Osteoblast (primary cell): ENCODE data around the gene MBTPS1. TPM values are rescaled to one million over a fixed set of nuclear protein-coding genes. Genes with fewer than 3 reads are reported as not detected.

ENCODE experiments used
- DNase-seq: peaks from one replicate; pipeline ENCODE4 v3.0.0; 2011; ENCODE audit warnings: low spot score, mixed read lengths; ENCODE audit not compliant: insufficient read length; ENCODE audit errors: missing footprints
- H2AFZ ChIP-seq: 2 replicates; pipeline ENCODE4 v1.6.0; 2011; ENCODE audit warnings: mild to moderate bottlenecking, low read length
- H3K27ac ChIP-seq: 2 replicates; pipeline ENCODE4 v1.5.1; 2011; ENCODE audit warnings: mild to moderate bottlenecking, low read depth, low read length, moderate library complexity
- H3K27me3 ChIP-seq: 2 replicates; pipeline ENCODE4 v1.6.0; 2012; ENCODE audit warnings: mild to moderate bottlenecking, control low read depth, inconsistent platforms, low read length, moderate library complexity; ENCODE audit not compliant: insufficient read depth
- H3K36me3 ChIP-seq: 2 replicates; pipeline ENCODE4 v1.5.1; 2011; ENCODE audit warnings: mild to moderate bottlenecking, low read length, control low read depth, moderate library complexity; ENCODE audit not compliant: insufficient read depth
- H3K4me1 ChIP-seq: 2 replicates; pipeline ENCODE4 v1.5.1; 2011; ENCODE audit warnings: mild to moderate bottlenecking, low read length, control low read depth, moderate library complexity; ENCODE audit not compliant: insufficient read depth
- H3K4me2 ChIP-seq: 2 replicates; pipeline ENCODE4 v1.6.0; 2011; ENCODE audit warnings: mild to moderate bottlenecking, low read length; ENCODE audit not compliant: insufficient read depth
- H3K4me3 ChIP-seq: fragments of 200-600 bp; sonication (generic); 3 replicates; pipeline ENCODE4 v1.5.1; 2012; ENCODE audit warnings: mild to moderate bottlenecking, low read length, inconsistent platforms; ENCODE audit not compliant: insufficient read depth
- H3K79me2 ChIP-seq: 2 replicates; pipeline ENCODE4 v1.6.0; 2012; ENCODE audit warnings: mild to moderate bottlenecking, low read length, control low read depth, inconsistent platforms; ENCODE audit not compliant: insufficient read depth
- H3K9me3 ChIP-seq: 2 replicates; pipeline ENCODE4 v1.5.1; 2011; ENCODE audit warnings: low read depth, low read length, control low read depth
- H4K20me1 ChIP-seq: 2 replicates; pipeline ENCODE4 v1.6.0; 2012; ENCODE audit warnings: mild to moderate bottlenecking, low read length, control low read depth; ENCODE audit not compliant: insufficient read depth
- total RNA-seq: library from RNA; depleted of rRNA; stranded (reverse); fragments of >200 nt; gene quantifications from 2 replicates; pipeline ENCODE4 v1.2.3, GENCODE V29; 2012
- TF ChIP-seq, protein P1 (sequence below): IDR thresholded peaks from 2 replicates; pipeline ENCODE4 v1.5.1; 2011; ENCODE audit warnings: mild to moderate bottlenecking, low read depth, low read length, moderate library complexity; ENCODE audit errors: extremely low read depth

The MBTPS1 gene
- total RNA-seq, 1 donor: 114 TPM

DNA sequence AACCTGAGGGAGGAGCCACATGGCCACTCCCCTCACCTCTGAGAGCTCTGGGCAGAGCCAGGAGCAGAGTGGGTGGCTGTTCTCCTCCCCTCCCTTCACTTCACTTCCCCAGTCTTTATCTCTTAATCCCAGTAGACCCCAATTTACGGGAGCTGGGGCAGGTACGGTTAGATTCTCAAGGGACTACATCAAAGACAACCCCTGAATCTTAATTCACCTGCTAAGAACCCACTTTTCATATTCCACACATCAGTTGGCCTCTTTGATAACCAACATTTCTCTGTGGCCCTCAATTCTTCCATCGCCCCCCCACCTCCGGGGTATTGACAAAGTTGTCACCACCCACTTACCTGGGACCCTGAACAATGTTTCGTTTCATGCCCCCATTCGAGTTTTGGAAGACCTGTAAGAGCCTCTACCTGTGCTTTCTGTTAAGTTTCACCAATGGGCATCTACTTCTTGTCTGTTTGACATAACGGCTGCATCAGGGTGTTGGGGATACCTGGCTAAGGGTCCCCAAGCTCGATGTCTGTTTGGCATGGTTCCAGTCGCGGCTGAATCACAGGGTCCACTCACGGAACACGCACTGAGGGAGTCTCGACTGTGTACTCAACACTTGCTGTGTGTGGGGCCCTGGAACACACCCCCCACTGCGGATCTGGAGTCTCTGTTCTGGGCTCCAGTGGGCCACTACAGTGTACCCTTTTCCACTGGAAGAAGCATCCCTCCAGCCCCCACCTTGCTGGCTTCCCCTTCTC is 102.0 kb downstream of the MBTPS1 start:
- H2AFZ ChIP-seq: no peak overlapping the region
- TF ChIP-seq, protein P1, sequence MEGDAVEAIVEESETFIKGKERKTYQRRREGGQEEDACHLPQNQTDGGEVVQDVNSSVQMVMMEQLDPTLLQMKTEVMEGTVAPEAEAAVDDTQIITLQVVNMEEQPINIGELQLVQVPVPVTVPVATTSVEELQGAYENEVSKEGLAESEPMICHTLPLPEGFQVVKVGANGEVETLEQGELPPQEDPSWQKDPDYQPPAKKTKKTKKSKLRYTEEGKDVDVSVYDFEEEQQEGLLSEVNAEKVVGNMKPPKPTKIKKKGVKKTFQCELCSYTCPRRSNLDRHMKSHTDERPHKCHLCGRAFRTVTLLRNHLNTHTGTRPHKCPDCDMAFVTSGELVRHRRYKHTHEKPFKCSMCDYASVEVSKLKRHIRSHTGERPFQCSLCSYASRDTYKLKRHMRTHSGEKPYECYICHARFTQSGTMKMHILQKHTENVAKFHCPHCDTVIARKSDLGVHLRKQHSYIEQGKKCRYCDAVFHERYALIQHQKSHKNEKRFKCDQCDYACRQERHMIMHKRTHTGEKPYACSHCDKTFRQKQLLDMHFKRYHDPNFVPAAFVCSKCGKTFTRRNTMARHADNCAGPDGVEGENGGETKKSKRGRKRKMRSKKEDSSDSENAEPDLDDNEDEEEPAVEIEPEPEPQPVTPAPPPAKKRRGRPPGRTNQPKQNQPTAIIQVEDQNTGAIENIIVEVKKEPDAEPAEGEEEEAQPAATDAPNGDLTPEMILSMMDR: no peak
- H4K20me1 ChIP-seq: no peaks in the 10 kb centered on the region
- no peaks in the 10 kb centered on the region for H3K4me1 ChIP-seq
- no peaks in the 10 kb centered on the region for H3K27me3 ChIP-seq
- no peak overlapping the region for H3K4me2 ChIP-seq
- no peaks in the 10 kb centered on the region for H3K79me2 ChIP-seq
- DNase-seq: no peak
- H3K4me3 ChIP-seq: no peak overlapping the region
- H3K36me3 ChIP-seq: no peaks in the 10 kb centered on the region
- no peaks in the 10 kb centered on the region for H3K9me3 ChIP-seq
- no peak overlapping the region for H3K27ac ChIP-seq

DNA sequence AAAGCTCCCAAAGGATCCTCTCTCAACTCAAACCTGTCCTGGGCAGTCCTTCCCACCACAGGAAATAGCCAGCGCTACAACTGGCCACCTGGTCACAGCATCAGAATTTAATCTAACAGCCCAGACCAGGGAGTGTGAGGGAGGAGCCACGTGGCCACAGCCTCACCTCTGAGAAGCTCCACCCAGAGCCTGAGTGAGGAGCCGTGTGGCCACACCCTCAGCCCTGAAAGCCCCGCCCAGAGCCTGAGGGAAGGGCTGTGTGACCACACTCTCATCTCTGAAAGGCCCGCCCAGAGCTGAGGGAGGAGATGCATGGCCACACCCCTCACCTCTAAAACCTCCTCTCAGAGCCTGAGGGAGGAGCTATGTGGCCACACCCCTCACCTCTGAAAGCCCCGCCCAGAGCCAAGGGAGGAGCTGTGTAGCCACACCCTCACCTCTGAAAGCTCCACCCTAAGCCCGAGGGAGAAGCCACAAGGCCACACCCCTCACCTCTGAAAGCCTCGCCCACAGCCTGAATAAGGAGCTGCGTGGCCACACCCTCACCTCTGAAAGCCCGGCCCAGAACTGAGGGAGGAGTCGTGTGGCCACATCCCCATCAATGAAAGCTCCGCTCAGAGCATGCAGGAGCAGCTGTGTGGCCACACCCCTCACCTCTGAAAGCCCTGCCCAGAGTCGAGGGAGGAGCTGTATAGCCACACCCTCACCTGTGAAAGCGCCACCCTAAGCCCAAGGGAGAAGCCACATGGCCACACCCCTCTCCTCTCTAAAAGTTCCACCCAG is 102.8 kb downstream of the MBTPS1 start:
- H3K79me2 ChIP-seq: no peaks in the 10 kb centered on the region
- no peak overlapping the region for H3K27ac ChIP-seq
- H3K27me3 ChIP-seq: peaks cover 3% of the 10 kb centered on the region
- no peak overlapping the region for H3K4me2 ChIP-seq
- no peak overlapping the region for H3K4me3 ChIP-seq
- H3K9me3 ChIP-seq: no peaks in the 10 kb centered on the region
- no peaks in the 10 kb centered on the region for H4K20me1 ChIP-seq
- TF ChIP-seq, protein P1: no peak
- H3K4me1 ChIP-seq: no peaks in the 10 kb centered on the region
- H2AFZ ChIP-seq: no peak overlapping the region
- H3K36me3 ChIP-seq: no peaks in the 10 kb centered on the region
- peak; percentile 77 for DNase-seq

DNA sequence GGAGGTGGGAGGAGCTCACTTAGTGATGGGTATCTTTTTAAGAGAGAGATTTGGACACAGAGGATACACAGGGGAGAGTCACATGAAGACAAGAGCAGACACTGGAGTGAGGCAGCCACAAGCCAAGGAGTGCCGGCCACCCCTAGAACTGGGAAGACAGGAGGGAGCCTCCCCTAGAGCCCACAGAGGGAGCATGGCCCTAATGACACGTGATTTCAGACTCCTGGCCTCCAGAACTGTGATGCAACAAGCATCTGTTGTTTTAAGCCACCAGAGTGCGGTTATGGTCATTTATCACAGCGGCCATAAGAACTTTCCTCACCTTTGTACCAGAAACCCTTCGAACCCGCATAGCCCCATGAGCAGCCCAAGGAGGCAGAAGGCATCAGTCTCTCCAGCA is 107.5 kb downstream of the MBTPS1 start:
- peaks cover 4% of the 10 kb centered on the region for H3K27me3 ChIP-seq
- no peaks in the 10 kb centered on the region for H3K36me3 ChIP-seq
- H3K4me2 ChIP-seq: no peak overlapping the region
- H3K27ac ChIP-seq: no peak overlapping the region
- no peaks in the 10 kb centered on the region for H3K9me3 ChIP-seq
- H3K79me2 ChIP-seq: no peaks in the 10 kb centered on the region
- no peak overlapping the region for H3K4me3 ChIP-seq
- no peak for DNase-seq
- H4K20me1 ChIP-seq: no peaks in the 10 kb centered on the region
- no peaks in the 10 kb centered on the region for H3K4me1 ChIP-seq
- no peak overlapping the region for H2AFZ ChIP-seq
- TF ChIP-seq, protein P1: no peak

DNA sequence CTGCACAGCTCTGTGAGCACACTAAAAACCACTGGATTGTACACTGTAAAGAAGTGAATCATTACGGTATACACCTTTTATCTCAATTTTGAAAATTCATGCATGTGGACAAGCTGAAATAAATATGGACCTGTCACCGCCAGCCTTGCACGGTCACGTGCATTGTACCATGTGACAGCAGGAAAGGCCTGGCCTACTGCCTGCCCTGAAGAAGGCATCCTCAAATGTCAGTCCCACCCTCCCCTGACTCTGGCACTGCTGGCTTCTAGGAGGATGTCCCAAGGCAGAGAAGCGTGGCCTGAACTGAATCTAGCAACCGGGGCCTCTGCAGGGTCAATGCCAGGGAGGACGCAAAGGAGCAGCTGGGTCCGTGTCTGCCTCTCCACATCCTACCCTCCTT is 108.8 kb downstream of the MBTPS1 start:
- H3K4me1 ChIP-seq: no peaks in the 10 kb centered on the region
- no peak overlapping the region for H2AFZ ChIP-seq
- H3K36me3 ChIP-seq: no peaks in the 10 kb centered on the region
- no peaks in the 10 kb centered on the region for H3K79me2 ChIP-seq
- no peaks in the 10 kb centered on the region for H3K9me3 ChIP-seq
- DNase-seq: no peak
- TF ChIP-seq, protein P1: no peak
- no peak overlapping the region for H3K4me2 ChIP-seq
- H4K20me1 ChIP-seq: no peaks in the 10 kb centered on the region
- no peak overlapping the region for H3K4me3 ChIP-seq
- H3K27me3 ChIP-seq: peaks cover 10% of the 10 kb centered on the region
- no peak overlapping the region for H3K27ac ChIP-seq
